ENCODE data around the gene SPOCK3.
"Not testable (repeated sequence)": the region's sequence is repeated elsewhere in the genome, so short reads cannot be mapped to it uniquely, and the experiment has no call there.

The SPOCK3 gene

DNA sequence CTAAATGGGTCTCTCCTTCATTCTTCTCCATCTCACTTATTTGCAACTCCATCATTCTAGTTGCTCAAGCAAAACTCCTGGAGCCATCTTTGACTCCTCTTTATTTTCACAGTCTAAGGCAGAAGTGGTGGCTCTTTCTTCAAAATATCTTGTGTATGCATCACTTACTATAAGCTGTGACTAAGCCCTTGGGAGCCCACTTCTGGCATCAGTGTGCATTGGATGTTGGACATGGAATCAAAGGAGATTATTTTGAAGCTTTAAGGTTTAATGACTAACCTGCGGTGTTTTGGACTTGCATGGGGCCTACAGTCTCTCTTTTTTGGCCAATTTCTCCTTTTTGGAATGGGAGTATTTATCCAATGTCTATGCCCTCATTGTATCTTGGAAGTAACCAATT, 276.8 kb downstream of the SPOCK3 start:
- DNase-seq (ENCODE audit: low read depth): no peak

DNA sequence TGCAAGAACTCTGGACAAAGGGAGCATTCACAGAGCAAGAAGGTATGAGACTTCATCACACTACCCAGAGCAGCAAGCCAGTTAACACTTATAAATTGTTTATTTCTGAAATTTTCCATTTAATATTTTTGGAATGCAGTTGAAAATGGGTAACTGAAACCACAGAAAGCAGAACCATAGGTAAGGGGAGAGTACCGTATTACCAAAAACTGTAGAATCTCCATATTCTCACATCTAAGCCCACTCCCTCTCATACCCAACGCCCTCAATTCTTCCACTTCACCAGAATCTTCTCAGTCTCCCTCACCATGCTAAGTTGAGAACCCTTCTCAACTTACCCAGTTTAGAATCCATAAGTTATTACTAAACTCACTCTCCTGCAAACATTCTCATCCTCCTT, 277.8 kb downstream of the SPOCK3 start:
- no peak for DNase-seq (ENCODE audit: low read depth)

DNA sequence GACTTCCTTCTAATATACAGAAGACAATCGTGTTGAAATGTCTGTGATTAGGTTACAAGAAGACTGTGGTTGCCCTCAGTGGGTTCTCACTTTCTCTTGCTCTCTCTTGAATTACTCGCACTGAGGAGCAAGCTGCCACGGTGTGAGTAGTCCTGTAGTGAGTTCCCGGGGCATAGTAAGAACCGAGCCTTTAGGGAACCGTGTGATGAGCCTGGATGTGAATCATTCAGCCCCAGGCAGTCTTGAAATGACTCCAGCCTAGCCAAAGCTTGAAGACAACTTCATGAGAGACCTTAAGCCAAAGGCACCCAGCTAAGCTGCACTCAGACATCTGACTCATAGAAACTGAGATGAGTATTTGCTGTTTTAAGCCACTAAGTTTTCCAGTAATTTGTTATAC, 292.7 kb downstream of the SPOCK3 start:
- DNase-seq (ENCODE audit: low read depth): no peak

DNA sequence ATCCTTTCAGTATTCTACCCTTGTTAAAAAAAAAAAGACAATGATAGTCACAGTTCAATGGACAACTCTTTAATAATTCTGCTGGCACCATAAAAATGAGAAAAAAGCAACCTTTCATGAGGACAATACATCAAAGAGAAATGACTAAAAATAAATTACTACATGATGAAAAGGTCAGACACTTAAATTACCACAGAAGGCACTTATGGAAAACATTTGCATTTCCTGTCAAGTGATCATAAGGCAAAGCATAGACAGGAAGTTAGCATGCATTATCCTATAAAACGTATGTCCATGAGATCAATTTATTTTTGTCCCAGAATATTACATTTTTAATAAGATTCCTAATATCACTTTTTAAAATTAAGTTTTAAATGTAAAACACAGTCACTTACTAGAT, 303.8 kb downstream of the SPOCK3 start:
- DNase-seq (ENCODE audit: low read depth): no peak

DNA sequence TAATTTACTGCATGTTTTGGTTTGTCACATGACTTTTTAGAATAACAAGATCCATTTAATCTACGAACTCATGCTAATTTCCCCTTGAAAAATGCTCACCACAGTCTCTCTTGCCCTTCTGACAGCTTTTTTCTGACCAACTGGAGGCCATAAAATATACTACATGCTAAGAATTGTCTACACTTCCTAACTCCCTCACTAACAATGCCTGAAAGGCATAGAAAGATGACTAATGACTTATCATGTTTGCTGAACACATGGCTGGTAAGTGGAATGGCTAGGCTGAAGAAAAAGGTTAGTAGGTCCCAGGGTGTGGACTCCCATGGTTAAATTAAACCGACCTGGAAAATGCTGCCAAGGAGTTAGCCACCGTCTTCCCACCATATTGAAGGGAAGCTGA, 309.9 kb downstream of the SPOCK3 start:
- no peak for DNase-seq (ENCODE audit: low read depth)

DNA sequence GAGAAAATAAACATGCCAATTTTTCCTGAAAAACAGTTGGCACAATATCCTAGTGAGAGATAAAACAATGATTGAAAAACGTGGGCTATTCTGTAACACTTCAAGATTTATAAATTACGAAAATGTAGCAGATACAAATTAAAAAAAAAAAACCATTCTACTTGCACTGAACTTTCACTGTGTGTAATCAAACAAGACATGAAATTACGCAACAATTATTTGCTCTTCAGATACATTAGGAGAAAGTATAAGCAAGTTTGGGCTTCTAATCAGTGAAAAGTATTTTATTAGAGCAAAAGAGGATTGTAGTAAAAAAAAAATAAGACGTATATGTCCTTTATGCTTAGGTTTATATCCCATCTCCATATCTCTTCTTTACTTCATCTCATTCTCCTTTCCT, 320.4 kb downstream of the SPOCK3 start:
- no peak for DNase-seq (ENCODE audit: low read depth)

DNA sequence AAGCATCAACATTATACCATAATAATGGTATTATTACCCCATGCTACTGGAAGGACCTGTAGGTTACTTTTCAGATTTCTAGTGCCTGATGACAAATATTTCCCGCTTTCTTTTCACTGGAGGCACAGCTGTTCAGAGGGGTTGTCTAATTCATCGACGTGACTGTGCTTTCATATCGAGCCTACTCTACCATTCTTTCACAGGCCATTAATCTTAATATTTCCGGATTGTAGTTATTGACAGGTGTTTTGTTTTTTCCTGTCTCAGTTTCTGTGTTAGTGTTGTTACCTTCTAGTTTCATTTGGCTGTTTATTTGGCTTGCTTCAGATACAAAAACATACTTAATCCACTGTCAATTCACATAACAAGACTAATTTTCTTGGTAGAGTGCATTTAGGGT, 330.9 kb downstream of the SPOCK3 start:
- no peak for DNase-seq (ENCODE audit: low read depth)

DNA sequence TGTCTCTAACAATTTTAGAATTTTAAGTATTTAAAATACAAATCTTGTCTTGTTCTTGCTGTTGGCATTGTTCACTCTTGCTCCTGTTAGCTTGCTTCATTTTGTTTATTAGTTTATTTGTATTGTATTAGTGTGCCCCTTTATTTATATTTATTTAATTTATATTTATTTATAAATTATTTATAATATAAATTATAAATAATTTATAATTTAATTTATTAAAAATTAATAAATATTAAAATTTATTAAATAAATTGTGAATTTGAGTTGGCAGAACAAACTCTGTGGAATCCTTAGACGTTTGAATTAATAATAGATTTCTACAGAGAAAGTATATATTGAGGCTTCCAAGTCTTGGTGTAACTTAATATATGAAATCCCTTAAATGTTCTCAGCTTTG, 331.4 kb downstream of the SPOCK3 start:
- DNase-seq (ENCODE audit: low read depth): no peak

DNA sequence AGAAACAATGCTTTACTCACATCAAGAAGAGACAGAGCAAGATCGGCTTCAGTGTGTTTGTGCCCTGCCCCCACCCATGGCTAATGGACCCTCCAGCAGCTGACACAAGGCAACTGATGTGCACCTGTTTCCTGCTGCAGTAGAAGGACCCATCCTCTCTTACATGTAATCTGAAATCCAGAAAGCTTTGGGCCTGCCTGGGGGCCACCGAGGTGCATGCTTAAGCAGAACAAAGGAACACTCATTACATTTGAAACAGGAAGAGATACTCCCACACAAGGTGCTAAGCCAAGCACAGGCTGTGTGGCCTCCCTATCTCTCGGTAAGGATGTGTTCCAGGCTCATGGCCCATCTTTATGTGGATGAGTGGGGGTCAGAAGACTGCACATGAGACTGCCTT, 338.0 kb downstream of the SPOCK3 start:
- no peak for DNase-seq (ENCODE audit: low read depth)

DNA sequence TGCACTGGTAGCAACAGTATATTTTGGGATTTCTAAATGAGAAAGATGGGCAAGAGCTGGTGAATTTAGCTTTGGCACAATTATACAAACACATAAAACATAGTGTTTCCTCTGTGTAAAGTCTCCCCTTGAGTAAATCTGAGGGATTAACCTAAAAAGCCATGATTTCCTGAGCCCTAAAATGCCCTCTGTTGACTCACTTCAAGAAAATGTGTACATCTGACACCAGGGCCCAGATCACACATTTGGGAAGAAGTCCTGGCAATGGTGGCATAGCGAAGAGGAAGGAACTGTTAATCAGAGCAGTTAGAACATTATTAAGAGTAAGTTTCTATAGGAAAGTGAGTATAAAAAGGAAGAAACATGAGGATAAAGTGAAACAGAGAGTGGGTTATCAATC, 338.5 kb downstream of the SPOCK3 start:
- no peak for DNase-seq (ENCODE audit: low read depth)

DNA sequence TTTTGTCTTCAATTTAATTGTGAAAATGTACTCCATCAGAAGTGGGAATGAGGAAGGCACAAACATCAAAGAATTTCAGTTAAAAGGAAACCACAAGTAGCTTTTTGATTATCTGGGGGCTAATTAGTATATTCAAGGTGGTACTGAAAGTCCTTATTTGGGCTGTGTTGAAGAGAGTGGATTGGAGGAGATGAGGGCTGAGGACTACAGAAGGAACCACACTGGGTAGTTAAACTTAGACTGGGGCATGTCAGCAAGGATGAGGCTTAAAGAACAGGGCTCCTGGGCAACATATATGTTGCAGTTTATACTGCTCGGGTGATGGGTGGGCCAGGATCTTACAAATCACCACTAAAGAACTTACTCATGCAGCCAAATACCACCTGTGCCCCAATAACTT, 346.8 kb downstream of the SPOCK3 start:
- no peak for DNase-seq (ENCODE audit: low read depth)

DNA sequence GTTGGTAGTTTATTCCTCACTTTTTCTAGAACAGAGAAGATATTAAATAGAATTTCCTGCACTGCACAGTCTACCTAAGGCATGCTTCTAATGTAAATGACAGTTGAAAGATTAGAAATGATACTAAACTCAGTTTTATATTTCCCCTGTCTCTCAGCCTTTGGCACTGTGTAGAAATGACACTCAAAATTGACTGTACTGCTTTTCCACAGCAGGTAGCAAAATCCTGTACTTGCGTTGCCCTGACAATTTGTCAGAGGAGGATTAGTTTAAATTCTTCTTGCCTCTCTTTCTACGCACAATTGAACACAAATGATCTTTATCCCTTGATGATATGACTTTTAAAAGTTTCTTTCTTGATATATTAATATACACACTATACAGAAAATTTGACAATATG, 347.6 kb downstream of the SPOCK3 start:
- no peak for DNase-seq (ENCODE audit: low read depth)

DNA sequence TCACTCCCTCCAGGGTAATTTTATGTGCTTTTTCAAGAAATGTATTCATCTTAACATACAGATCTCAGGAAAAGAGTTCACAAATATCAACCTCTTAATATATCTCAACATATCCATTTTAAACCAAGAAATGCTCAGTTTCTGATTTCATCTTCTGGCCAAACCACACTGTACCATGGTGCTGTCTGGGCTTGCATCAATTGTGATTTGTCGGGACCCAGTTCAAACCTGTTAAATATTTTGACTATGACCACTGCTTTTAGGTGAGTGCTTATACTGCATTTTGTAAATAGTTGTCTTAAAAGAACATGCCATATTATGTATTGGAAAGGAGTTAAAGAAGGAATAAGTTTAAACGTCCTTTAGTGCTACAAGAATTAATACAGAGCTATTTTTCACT, 352.1 kb downstream of the SPOCK3 start:
- DNase-seq (ENCODE audit: low read depth): no peak

DNA sequence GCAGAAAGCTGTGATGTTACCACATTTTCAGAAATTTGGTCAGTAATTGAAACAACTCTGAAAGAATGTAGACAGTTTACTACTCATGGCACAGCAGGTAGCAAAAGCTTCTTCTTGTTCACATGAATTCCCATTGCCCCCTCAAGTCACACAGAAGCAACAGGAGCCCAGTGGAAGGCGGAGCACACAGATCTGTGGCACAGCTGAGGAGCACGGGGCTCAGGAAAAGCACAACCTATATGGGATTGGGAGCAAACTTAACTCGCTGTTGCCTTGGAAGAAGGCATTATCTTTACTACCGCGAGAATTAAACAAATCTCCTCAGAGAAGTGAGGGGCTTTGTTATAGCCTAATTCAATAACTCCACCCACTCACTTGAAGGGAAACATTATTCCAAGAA, 358.5 kb downstream of the SPOCK3 start:
- no peak for DNase-seq (ENCODE audit: low read depth)

DNA sequence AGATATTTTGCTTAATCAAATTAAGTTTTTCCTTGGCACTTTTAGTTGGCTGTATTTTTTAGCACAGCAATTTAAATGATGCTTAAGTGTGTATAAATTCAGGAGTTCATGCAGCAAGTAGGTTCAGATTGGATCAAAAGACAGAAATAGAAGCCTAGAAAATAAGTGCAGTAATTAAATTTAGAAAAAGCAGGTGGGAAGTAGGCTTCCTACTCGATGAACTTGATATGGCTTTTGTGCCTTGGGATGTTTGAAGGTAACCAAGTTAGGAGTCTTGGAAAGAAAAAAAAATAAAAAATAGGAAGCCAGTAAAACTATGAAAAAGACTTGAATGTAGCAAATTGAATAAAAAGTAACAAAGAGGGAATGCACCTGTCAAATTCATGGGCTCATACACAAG, 372.3 kb downstream of the SPOCK3 start:
- DNase-seq (ENCODE audit: low read depth): no peak

DNA sequence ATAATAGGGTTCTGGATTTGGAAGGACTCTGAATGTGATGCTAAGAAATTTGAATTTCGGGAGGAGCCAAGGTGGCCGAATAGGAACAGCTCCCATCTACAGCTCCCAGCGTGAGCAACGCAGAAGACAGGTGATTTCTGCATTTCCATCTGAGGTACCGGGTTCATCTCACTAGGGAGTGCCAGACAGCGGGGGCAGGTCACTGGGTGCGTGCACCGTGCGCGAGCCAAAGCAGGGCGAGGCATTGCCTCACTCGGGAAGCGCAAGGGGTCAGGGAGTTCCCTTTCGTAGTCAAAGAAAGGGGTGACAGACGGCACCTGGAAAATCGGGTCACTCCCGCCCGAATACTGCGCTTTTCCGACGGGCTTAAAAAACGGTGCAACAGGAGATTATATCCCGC, 383.9 kb downstream of the SPOCK3 start:
- DNase-seq (ENCODE audit: low read depth): not testable (repeated sequence)

DNA sequence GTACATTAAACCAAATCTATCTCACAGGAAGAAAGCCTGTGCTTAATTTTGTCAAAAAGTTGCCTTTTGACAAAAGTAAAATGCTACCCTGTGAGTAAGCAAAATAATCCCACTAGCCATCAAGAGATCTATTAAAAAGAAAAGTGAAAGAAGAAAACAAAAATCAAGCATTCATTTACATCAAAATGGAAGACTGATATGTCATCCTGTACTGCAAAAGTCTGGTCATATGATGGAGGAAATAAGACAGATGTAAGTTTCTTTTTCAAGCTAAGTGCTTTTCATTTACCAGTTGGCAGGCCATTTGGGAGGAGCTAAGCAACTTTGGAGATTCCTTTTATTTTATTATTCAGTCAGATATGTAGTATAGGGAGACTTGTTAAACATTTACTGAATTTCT, 387.4 kb downstream of the SPOCK3 start:
- no peak for DNase-seq (ENCODE audit: low read depth)

DNA sequence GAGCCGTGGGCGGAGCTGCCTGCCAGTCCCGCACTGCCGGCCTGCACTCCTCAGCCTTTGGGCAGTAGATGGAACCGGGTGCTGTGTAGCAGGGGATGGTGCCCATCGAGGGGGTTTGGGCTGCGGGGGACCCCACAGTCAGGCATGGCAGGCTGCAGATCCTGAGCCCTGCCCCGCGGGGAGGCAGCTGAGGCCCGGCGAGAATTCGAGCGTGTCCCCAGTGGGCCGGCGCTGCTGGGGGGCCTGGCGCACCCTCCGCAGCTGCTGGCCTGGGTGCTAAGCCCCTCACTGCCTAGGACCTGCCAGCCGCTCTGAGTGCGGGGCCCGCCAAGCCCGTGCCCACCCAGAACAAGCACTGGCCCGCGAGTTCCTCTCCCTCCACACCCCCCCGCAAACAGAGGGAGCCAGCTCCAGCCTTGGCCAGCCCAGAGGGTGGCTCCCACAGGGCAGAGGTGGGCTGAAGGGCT, 391.5 kb downstream of the SPOCK3 start:
- DNase-seq (ENCODE audit: low read depth): no peak

DNA sequence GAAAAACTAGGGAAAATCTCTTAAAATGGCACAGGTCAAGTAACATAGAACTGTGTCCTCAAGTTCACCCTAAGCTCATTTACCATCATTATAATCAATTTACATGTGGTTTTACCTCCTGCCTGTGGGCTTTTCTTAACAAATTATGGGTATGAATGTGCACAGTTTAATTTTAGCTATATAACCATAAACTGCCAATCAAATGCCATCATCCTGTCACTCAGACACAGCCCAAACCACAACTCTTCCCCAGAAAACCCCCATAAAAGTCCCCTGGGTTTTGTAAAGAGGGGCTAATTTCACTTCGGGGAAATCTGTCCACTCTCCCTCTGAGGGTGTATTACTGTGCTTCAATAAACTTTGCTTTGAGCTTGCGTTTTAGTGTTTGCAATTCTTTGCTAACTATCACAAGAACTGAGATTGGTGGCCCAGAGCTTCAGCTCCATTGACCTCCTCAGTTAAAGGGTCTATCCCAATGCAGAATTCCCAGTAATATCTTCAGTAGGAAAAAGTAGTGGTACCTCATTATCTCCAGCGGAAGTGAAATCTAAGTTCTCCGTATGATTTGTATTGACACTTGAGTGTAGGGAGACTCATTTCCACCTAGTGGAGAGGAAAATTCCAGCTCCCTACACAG, 394.6 kb downstream of the SPOCK3 start:
- DNase-seq (ENCODE audit: low read depth): no peak

DNA sequence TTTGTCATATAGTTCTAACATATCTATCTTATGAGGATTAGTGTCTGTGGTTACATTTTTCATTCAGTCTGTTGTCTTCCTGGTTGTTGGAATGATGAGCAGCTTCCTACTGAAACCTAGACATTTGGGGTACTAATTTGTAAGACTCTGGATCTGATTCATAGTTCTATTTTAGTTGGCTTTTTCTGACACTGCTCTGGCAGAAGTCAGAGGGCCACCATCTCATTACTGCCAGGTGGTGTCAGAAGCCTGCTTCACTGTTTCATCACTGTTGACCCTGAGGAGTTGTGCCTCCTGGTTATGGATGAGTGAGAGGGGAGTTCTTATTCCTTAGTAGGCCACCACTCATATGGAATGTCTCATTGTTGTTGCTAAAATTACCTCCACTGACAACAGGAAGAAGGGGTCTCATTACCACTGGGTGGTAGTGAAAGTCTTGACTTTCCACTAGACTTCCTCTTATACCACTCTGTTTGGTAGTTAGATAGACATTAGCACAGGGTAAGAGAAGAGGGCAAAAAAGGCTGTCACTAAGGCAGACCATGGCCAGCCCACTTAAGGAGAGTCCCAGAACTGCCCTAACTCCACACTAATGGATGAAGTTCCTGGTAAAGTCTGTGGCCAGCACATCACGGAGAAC, 395.2 kb downstream of the SPOCK3 start:
- no peak for DNase-seq (ENCODE audit: low read depth)

DNA sequence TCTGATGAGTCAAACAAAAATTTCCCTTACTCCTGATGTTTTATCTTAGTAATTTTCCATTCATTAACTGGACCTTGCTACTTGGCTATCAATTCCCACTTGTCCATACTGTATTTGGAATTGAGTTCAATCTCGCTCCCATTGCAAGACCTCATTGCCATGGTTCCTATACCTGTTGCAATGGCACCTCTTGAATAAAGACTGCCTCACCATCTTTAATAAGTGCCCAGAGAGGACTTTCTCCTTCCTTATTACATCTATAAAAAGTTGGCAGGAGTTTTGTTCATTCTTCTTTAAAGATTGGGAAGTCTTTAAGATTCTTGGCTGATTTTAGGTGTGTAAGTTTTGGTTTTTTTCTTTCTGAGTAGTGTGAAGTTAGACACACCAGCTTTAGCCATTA, 397.4 kb downstream of the SPOCK3 start:
- no peak for DNase-seq (ENCODE audit: low read depth)

DNA sequence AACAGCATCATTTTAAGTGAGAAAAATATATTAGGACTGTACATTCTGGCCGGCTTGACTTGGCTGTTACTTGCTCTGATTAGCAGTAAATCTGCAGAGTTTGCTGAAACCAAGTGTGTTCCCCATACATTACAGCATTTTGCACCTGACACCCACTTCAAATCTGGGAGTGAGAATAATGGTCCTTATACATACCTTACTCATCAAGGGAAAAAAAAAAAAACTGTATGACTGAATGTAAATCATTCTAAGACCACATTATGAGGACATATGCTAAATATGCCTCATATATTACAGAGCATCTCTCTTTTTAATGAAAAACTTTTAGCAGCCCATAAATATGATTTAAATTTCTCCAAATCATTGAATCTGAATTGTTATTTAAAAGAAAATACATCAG, 406.7 kb downstream of the SPOCK3 start:
- no peak for DNase-seq (ENCODE audit: low read depth)

DNA sequence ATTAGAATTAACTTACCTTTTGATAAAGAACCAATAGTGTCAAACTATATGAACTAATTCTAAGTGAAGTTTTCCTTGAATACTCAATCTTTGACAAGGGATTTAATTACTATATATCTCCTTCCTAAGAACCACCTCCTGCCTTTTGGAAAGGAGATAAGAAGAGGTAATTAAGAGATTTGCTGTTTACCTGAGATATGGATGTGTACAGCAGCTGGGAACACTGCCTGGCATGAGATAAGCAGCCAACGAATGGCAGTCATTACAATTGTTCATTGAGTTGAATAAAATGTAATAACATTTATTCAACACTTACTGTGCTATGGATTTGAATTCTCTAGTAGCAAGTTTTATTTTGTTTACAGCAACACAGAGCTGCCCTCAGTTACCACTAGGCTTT, 407.1 kb downstream of the SPOCK3 start:
- no peak for DNase-seq (ENCODE audit: low read depth)

DNA sequence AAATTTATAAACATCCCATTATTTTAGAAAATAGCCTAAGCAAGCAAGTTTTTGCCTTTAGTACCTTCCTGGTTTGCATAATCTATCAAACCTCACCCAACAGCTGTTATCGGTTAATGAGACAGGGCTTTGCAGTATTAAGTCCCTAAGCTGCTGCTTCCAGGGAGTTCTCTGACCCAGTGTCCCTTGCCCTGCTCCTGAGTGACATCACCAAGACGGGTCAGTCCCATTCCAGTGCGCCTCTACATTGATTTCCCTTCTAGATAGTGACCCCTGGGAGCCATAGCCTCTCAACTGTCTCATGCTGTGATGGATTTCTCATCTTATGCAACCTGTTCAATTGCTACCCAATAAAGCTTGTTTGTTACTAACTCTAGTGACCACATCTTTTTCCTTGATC, 410.4 kb downstream of the SPOCK3 start:
- DNase-seq (ENCODE audit: low read depth): no peak
